IMR-90 (cell line): ENCODE results near the gene PRPF6. TPM values are rescaled to one million over a fixed set of nuclear protein-coding genes. Genes with fewer than 3 reads are reported as not detected.

Experiments used
- ATAC-seq: fragments of 200-7000 bp; cut with Tn5 transposase; 2 replicates; pipeline ENCODE4 v1.9.1; 2020; ENCODE audit warnings: low read depth, mild to moderate bottlenecking, moderate library complexity
- BruUV-seq: library from RNA; stranded (reverse); fragments of 400-500 nt; replicated peaks from 2 replicates; lab custom pipeline; 2021; lab: Mats Ljungman, UMichigan
- CTCF ChIA-PET: fragments of 300-600 bp; formaldehyde crosslinking; extraction: SDS; loops from one replicate; lab custom pipeline; 2021; ENCODE audit warnings: antibody characterized with exemption; lab: Yijun Ruan, JAX
- POLR2A ChIA-PET: fragments of 300-600 bp; sonication (Branson Sonifier 250); formaldehyde crosslinking; loops from one replicate; lab custom pipeline; 2022; ENCODE audit warnings: antibody characterized with exemption; ENCODE audit not compliant: unreplicated experiment; lab: Charles Lee
- DNase-seq: peaks from one replicate; pipeline ENCODE4 v3.0.0; 2013
- H2AFZ ChIP-seq: replicated peaks from 2 replicates; pipeline ENCODE3; 2013; ENCODE audit warnings: low read length, mild to moderate bottlenecking; ENCODE audit not compliant: poor library complexity
- H2AK5ac ChIP-seq: 2 replicates; pipeline ENCODE4 v1.6.1; 2013; ENCODE audit warnings: low read depth, low read length, inconsistent platforms
- H2AK9ac ChIP-seq: replicated peaks from 2 replicates; pipeline ENCODE3; 2013; ENCODE audit warnings: mild to moderate bottlenecking, low read depth, low read length, moderate library complexity; ENCODE audit not compliant: poor library complexity
- H2BK120ac ChIP-seq: 2 replicates; pipeline ENCODE4 v1.6.1; 2013; ENCODE audit warnings: low read depth, low read length, inconsistent platforms
- H2BK15ac ChIP-seq: 3 replicates; pipeline ENCODE4 v1.6.1; 2013; ENCODE audit warnings: low read depth, low read length, inconsistent platforms
- H2BK20ac ChIP-seq: 2 replicates; pipeline ENCODE4 v1.6.1; 2013; ENCODE audit warnings: low read depth, mild to moderate bottlenecking, inconsistent platforms, low read length, moderate library complexity
- H2BK5ac ChIP-seq: 2 replicates; pipeline ENCODE4 v1.6.1; 2013; ENCODE audit warnings: mild to moderate bottlenecking, low read depth, low read length, inconsistent platforms; ENCODE audit not compliant: poor library complexity, severe bottlenecking
- H3K14ac ChIP-seq: replicated peaks from 2 replicates; pipeline ENCODE4 v1.6.1; 2013; ENCODE audit warnings: low read depth, low read length, inconsistent platforms
- H3K18ac ChIP-seq: 2 replicates; pipeline ENCODE4 v1.6.1; 2013; ENCODE audit warnings: low read depth, low read length, control low read depth
- H3K23ac ChIP-seq: 2 replicates; pipeline ENCODE4 v1.6.1; 2013; ENCODE audit warnings: low read depth, low read length, inconsistent platforms
- H3K27ac ChIP-seq: 2 replicates; pipeline ENCODE4 v1.5.1; 2013; ENCODE audit warnings: mild to moderate bottlenecking, control low read depth, low read length; ENCODE audit not compliant: insufficient read depth
- H3K27me3 ChIP-seq: 2 replicates; pipeline ENCODE4 v1.6.1; 2013; ENCODE audit warnings: low read length; ENCODE audit not compliant: control insufficient read depth, insufficient read depth
- H3K36me3 ChIP-seq: 2 replicates; pipeline ENCODE4 v1.6.1; 2013; ENCODE audit warnings: low read length, mixed read lengths; ENCODE audit not compliant: control insufficient read depth, insufficient read depth
- H3K4ac ChIP-seq: 2 replicates; pipeline ENCODE4 v1.6.1; 2013; ENCODE audit warnings: low read depth, low read length, inconsistent platforms
- H3K4me1 ChIP-seq: 2 replicates; pipeline ENCODE4 v1.6.1; 2013; ENCODE audit warnings: low read length, mixed read lengths; ENCODE audit not compliant: control insufficient read depth, insufficient read depth
- H3K4me2 ChIP-seq: 2 replicates; pipeline ENCODE4 v1.6.1; 2013; ENCODE audit warnings: low read depth, mild to moderate bottlenecking, control low read depth, low read length, moderate library complexity
- H3K4me3 ChIP-seq: 2 replicates; pipeline ENCODE4 v1.5.1; 2013; ENCODE audit warnings: low read depth, mild to moderate bottlenecking, control low read depth, low read length, moderate library complexity; ENCODE audit not compliant: insufficient read depth
- H3K56ac ChIP-seq: 2 replicates; pipeline ENCODE4 v1.6.1; 2013; ENCODE audit warnings: low read length, inconsistent platforms; ENCODE audit not compliant: insufficient read depth; ENCODE audit errors: extremely low read depth
- H3K79me1 ChIP-seq, 2 experiments: 2 replicates each; pipeline ENCODE4 v1.6.1; 2013; ENCODE audit warnings: low read length in 2 of 2, inconsistent platforms in 1 of 2, low read depth in 1 of 2
- H3K9ac ChIP-seq: 2 replicates; pipeline ENCODE4 v1.6.1; 2013; ENCODE audit warnings: low read depth, low read length, control low read depth
- H3K9me1 ChIP-seq: 2 replicates; pipeline ENCODE4 v1.6.1; 2013; ENCODE audit warnings: low read length, inconsistent platforms; ENCODE audit not compliant: insufficient read depth
- H3K9me3 ChIP-seq: 2 replicates; pipeline ENCODE4 v1.6.1; 2013; ENCODE audit warnings: low read length; ENCODE audit not compliant: control insufficient read depth, insufficient read depth
- H4K20me1 ChIP-seq: 2 replicates; pipeline ENCODE4 v1.6.1; 2013; ENCODE audit warnings: low read length, inconsistent platforms; ENCODE audit not compliant: insufficient read depth
- H4K5ac ChIP-seq: 2 replicates; pipeline ENCODE4 v1.6.1; 2013; ENCODE audit warnings: mild to moderate bottlenecking, low read depth, low read length, control low read depth
- H4K8ac ChIP-seq, 2 experiments: 2 replicates each; pipeline ENCODE4 v1.6.1; 2013; ENCODE audit warnings: low read depth in 2 of 2, low read length in 2 of 2, control low read depth in 1 of 2, inconsistent platforms in 1 of 2
- H4K91ac ChIP-seq: 2 replicates; pipeline ENCODE4 v1.6.1; 2013; ENCODE audit warnings: low read depth, low read length, inconsistent platforms; ENCODE audit not compliant: insufficient read depth
- BHLHE40 ChIP-seq: fragments of 150-350 bp; IDR thresholded peaks from 2 replicates; pipeline ENCODE4 v1.6.1; 2016; ENCODE audit warnings: mild to moderate bottlenecking, low read depth, low read length
- CEBPB ChIP-seq: IDR thresholded peaks from 2 replicates; pipeline ENCODE4 v1.6.1; 2012; ENCODE audit warnings: low read depth, low read length, improper control_type of control experiment
- CHD1 ChIP-seq: IDR thresholded peaks from 2 replicates; pipeline ENCODE4 v1.6.1; 2012; ENCODE audit warnings: low read depth, low read length, improper control_type of control experiment
- FOS ChIP-seq: fragments of 150-350 bp; IDR thresholded peaks from 2 replicates; pipeline ENCODE4 v1.6.1; 2016; ENCODE audit warnings: low read depth, low read length
- MAFK ChIP-seq: IDR thresholded peaks from 2 replicates; pipeline ENCODE4 v1.6.1; 2012; ENCODE audit warnings: low read depth, low read length, improper control_type of control experiment
- NFE2L2 ChIP-seq: fragments of 150-350 bp; IDR thresholded peaks from 2 replicates; pipeline ENCODE4 v1.6.1; 2016; ENCODE audit warnings: low read depth, mild to moderate bottlenecking, low read length
- RFX5 ChIP-seq: IDR thresholded peaks from 2 replicates; pipeline ENCODE4 v1.8.0; 2012; ENCODE audit warnings: low read depth, mild to moderate bottlenecking, low read length, moderate library complexity
- SMC3 ChIP-seq: fragments of 150-350 bp; IDR thresholded peaks from 2 replicates; pipeline ENCODE4 v1.6.1; 2016; ENCODE audit warnings: low read depth, mild to moderate bottlenecking, antibody characterized with exemption, low read length, moderate library complexity
- WGBS, 2 experiments: methylation state at CpG; one replicate each; pipeline versions ENCODE4 v1.1.5 to v1.1.7; 2013; ENCODE audit warnings: missing lambda C conversion rate in 2 of 2; ENCODE audit not compliant: insufficient read length in 1 of 2; ENCODE audit errors: extremely low coverage in 2 of 2; 5-methylcytosine and 5-hydroxymethylcytosine counted together
- dilution Hi-C: fragments of 300-500 bp; cut with HindIII; formaldehyde crosslinking; loops from one replicate; pipeline ENCODE4 v1.14.3; 2018; ENCODE audit warnings: low sequenced_read_pairs; ENCODE audit not compliant: unreplicated experiment
- in situ Hi-C: fragments of 300-500 bp; cut with MboI; formaldehyde crosslinking; loops from 3 replicates; pipeline ENCODE4 v1.14.3; 2019; ENCODE audit warnings: low sequenced_read_pairs, inconsistent platforms, mixed read lengths
- intact Hi-C: fragments of 100-400 bp; cut with micrococcal nuclease; formaldehyde crosslinking; loops from 2 replicates; pipeline ENCODE4 v1.10.0; 2022
- polyA plus RNA-seq, 3 experiments: library from polyadenylated mRNA; depleted of rRNA; stranded (reverse); fragments of >200 nt; gene quantifications; 2 replicates each; pipeline ENCODE4 v1.2.3, GENCODE V29; 2012; ENCODE audit warnings: low replicate concordance in 1 of 3
- total RNA-seq: library from RNA; depleted of rRNA; stranded (reverse); fragments of >200 nt; gene quantifications from 2 replicates; pipeline ENCODE4 v1.2.3, GENCODE V29; 2012
- TF ChIP-seq, protein P1 (sequence below): fragments of 150-350 bp; IDR thresholded peaks from 2 replicates; pipeline ENCODE4 v1.6.1; 2017; ENCODE audit warnings: mild to moderate bottlenecking, antibody characterized with exemption, low read length, low read depth
- TF ChIP-seq, protein P2 (sequence below): fragments of 150-350 bp; IDR thresholded peaks from 2 replicates; pipeline ENCODE4 v1.6.1; 2016; ENCODE audit warnings: low read depth, mild to moderate bottlenecking, low read length, moderate library complexity, borderline replicate concordance

The PRPF6 gene
- total and polyA plus RNA-seq, 2 of the 4 experiments (the other 2 are of a cell fraction): 43.5 to 71.3 TPM

GRCh38 chr20:64080013-64080812 is 99.3 kb downstream of the PRPF6 start, which contains the start of gene OPRL1:
TSS of gene OPRL1 (plus strand) at chr20:64080082. CDS start at chr20:64092721, 12,639 bp downstream.
- Histone ChIP-seq H4K5ac (peak within 1 kb of the TSS; percentile 43), H3K9me1 (no peaks in the 10 kb centered on the region), H2BK15ac (no peak within 1 kb of the TSS; the same call in 2 of the 3 replicates), H3K79me1 (peaks cover 6 to 8% of the 10 kb centered on the region in 2 experiments; a peak in 3 of 4 replicates), H3K23ac (peak within 1 kb of the TSS; percentile 1; the same call in 1 of the 2 replicates), H3K56ac (peak within 1 kb of the TSS; percentile 11; the same call in 1 of the 2 replicates), H2BK120ac (0 out of 2 replicates have a peak within 1 kb of the TSS, but pooled peaks have one; percentile 23), H3K9me3 (no peaks in the 10 kb centered on the region), H3K4me2 (peak within 1 kb of the TSS; percentile 78), H3K27me3 (peaks cover 27% of the 10 kb centered on the region), H3K18ac (no peak within 1 kb of the TSS; the same call in 1 of the 2 replicates), H2AK9ac (peak within 1 kb of the TSS; percentile 91), H3K14ac (peak within 1 kb of the TSS; percentile 50), H3K36me3 (peaks cover 3% of the 10 kb centered on the region; the same call in 1 of the 2 replicates), H2AFZ (peak within 1 kb of the TSS; percentile 93), H3K27ac (peak within 1 kb of the TSS; percentile 30; the same call in 1 of the 2 replicates), H4K8ac (peak within 1 kb of the TSS; percentile 74 to 95), H3K4me3 (peak within 1 kb of the TSS; percentile 88), H2BK20ac (no peak within 1 kb of the TSS), H4K91ac (peak within 1 kb of the TSS; percentile 37; the same call in 1 of the 2 replicates), H3K4me1 (peaks cover 17% of the 10 kb centered on the region), H3K9ac (peak within 1 kb of the TSS; percentile 70), H4K20me1 (peaks cover 15% of the 10 kb centered on the region), H2BK5ac (no peak within 1 kb of the TSS), H2AK5ac (peak within 1 kb of the TSS; percentile 65), H3K4ac (peak within 1 kb of the TSS; percentile 70)
- intact Hi-C loops (no loop called here), in situ Hi-C loops (no loop called here), dilution Hi-C loops (no loop called here)
- BruUV-seq: no TSS peak
- no peak for DNase-seq
- ChIA-PET POLR2A (no interaction called here), CTCF (interaction anchor here (0.6 kb wide), 1 partner anchor 23 kb away, joined by 3 read pairs; no protein-coding TSS in a partner anchor)
- ATAC-seq: no peak; the same call in 1 of the 2 replicates
- WGBS, 2 experiments: 33% methylated on average over 9 of the region's 62 CpGs; no CpG with 5 or more reads in 1 of the 2 experiments
- TF ChIP-seq NFE2L2 (no peak), CHD1 (no peak), BHLHE40 (no peak), CEBPB (no peak), MAFK (no peak), RFX5 (no peak), SMC3 (no peak), FOS (no peak)
- TF ChIP-seq, protein P1, sequence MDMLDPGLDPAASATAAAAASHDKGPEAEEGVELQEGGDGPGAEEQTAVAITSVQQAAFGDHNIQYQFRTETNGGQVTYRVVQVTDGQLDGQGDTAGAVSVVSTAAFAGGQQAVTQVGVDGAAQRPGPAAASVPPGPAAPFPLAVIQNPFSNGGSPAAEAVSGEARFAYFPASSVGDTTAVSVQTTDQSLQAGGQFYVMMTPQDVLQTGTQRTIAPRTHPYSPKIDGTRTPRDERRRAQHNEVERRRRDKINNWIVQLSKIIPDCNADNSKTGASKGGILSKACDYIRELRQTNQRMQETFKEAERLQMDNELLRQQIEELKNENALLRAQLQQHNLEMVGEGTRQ: no peak
- TF ChIP-seq, protein P2, sequence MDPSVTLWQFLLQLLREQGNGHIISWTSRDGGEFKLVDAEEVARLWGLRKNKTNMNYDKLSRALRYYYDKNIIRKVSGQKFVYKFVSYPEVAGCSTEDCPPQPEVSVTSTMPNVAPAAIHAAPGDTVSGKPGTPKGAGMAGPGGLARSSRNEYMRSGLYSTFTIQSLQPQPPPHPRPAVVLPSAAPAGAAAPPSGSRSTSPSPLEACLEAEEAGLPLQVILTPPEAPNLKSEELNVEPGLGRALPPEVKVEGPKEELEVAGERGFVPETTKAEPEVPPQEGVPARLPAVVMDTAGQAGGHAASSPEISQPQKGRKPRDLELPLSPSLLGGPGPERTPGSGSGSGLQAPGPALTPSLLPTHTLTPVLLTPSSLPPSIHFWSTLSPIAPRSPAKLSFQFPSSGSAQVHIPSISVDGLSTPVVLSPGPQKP: no peak
